Measurements from ENCODE around the gene GPR35.
"Not testable (repeated sequence)": the region's sequence is repeated elsewhere in the genome, so short reads cannot be mapped to it uniquely, and the experiment has no call there.

- not testable (repeated sequence) for TF ChIP-seq OSR1 (CRISPR knock-in tag; IDR thresholded peaks at IDR 0.05); ZFP30 (CRISPR knock-in tag; IDR thresholded peaks at IDR 0.05); RARB (CRISPR knock-in tag; IDR thresholded peaks at IDR 0.05); PATZ1 (CRISPR knock-in tag; IDR thresholded peaks at IDR 0.05; ENCODE audit: borderline replicate concordance); BACH2 (CRISPR knock-in tag; IDR thresholded peaks at IDR 0.05; ENCODE audit: borderline replicate concordance); ZFP3 (CRISPR knock-in tag; IDR thresholded peaks at IDR 0.05); SNAI2 (CRISPR knock-in tag; IDR thresholded peaks at IDR 0.05); CREB5 (CRISPR knock-in tag; IDR thresholded peaks at IDR 0.05; ENCODE audit: low read depth); ARNTL (CRISPR knock-in tag; IDR thresholded peaks at IDR 0.05; ENCODE audit: borderline replicate concordance, low read depth); ESRRG (CRISPR knock-in tag; IDR thresholded peaks at IDR 0.05); TOX (CRISPR knock-in tag; IDR thresholded peaks at IDR 0.05; ENCODE audit: borderline replicate concordance); POU6F1 (CRISPR knock-in tag; IDR thresholded peaks at IDR 0.05; ENCODE audit: borderline replicate concordance, low read depth); ZC3H10 (CRISPR knock-in tag; IDR thresholded peaks at IDR 0.05); TSHZ2 (CRISPR knock-in tag; IDR thresholded peaks at IDR 0.05)
Measured at GRCh38 chr2:240674461-240675184, 49.3 kb downstream of the GPR35 start.
